OCI-LY7 (cell line): ENCODE measurements around the gene DDC. TPM values are rescaled to one million over a fixed set of nuclear protein-coding genes. Genes with fewer than 3 reads are reported as not detected.

Source experiments
- BruUV-seq: library from RNA; stranded (reverse); fragments of 400-500 nt; replicated peaks from 2 replicates; lab custom pipeline; 2021; lab: Mats Ljungman, UMichigan
- CTCF ChIA-PET: fragments of 300-600 bp; sonication (Branson Sonifier 250); formaldehyde crosslinking; loops from one replicate; lab custom pipeline; 2022; ENCODE audit warnings: antibody characterized with exemption; ENCODE audit not compliant: unreplicated experiment; lab: Charles Lee
- POLR2A ChIA-PET: fragments of 300-600 bp; sonication (Branson Sonifier 250); formaldehyde crosslinking; loops from one replicate; lab custom pipeline; 2022; ENCODE audit warnings: antibody characterized with exemption; lab: Charles Lee
- DNase-seq: peaks from one replicate; pipeline ENCODE4 v3.0.0-alpha.2; 2015; ENCODE audit warnings: low spot score
- H2AFZ ChIP-seq: fragments of 200-600 bp; sonication (generic), shearing (Covaris generic); 2 replicates; pipeline ENCODE4 v1.6.1; 2014; ENCODE audit warnings: mild to moderate bottlenecking, antibody characterized with exemption, low read length, moderate library complexity
- H3K27ac ChIP-seq: fragments of 200-600 bp; sonication (generic); 2 replicates; pipeline ENCODE4 v1.5.1; 2014; ENCODE audit warnings: mixed run types, low read depth, mild to moderate bottlenecking, moderate library complexity, low read length, inconsistent platforms; ENCODE audit not compliant: poor library complexity, severe bottlenecking
- H3K36me3 ChIP-seq: fragments of 200-600 bp; sonication (generic); 2 replicates; pipeline ENCODE4 v1.6.1; 2014; ENCODE audit warnings: mild to moderate bottlenecking, antibody characterized with exemption, low read length, moderate library complexity, mixed read lengths; ENCODE audit not compliant: insufficient read depth
- H3K4me1 ChIP-seq: fragments of 200-600 bp; sonication (generic); 2 replicates; pipeline ENCODE4 v1.5.1; 2014; ENCODE audit warnings: mild to moderate bottlenecking, low read length; ENCODE audit not compliant: insufficient read depth, poor library complexity, severe bottlenecking
- H3K4me2 ChIP-seq: fragments of 200-600 bp; sonication (generic); 2 replicates; pipeline ENCODE4 v1.6.1; 2014; ENCODE audit warnings: mild to moderate bottlenecking, low read length
- H3K4me3 ChIP-seq: fragments of 200-600 bp; sonication (generic); 2 replicates; pipeline ENCODE4 v1.5.1; 2014; ENCODE audit warnings: mild to moderate bottlenecking, low read depth, low read length; ENCODE audit not compliant: poor library complexity, severe bottlenecking
- H3K79me2 ChIP-seq: fragments of 200-600 bp; sonication (generic); 2 replicates; pipeline ENCODE4 v1.6.1; 2016; ENCODE audit warnings: low read depth, mild to moderate bottlenecking, low read length, moderate library complexity, mixed read lengths; ENCODE audit not compliant: insufficient read depth
- H3K9me2 ChIP-seq: fragments of 200-600 bp; sonication (generic); 2 replicates; pipeline ENCODE4 v1.6.1; 2016; ENCODE audit warnings: mild to moderate bottlenecking, low read length, mixed read lengths; ENCODE audit not compliant: insufficient read depth
- H3K9me3 ChIP-seq: fragments of 200-600 bp; sonication (generic); 2 replicates; pipeline ENCODE4 v1.6.1; 2014; ENCODE audit warnings: mild to moderate bottlenecking, mixed run types, low read length, mixed read lengths
- H4K20me1 ChIP-seq: fragments of 200-600 bp; sonication (generic); 2 replicates; pipeline ENCODE4 v1.6.1; 2014; ENCODE audit warnings: mild to moderate bottlenecking, antibody characterized with exemption, low read length, moderate library complexity, mixed read lengths; ENCODE audit not compliant: insufficient read depth
- CTCF ChIP-seq: fragments of 200-600 bp; sonication (generic); conservative IDR thresholded peaks from 2 replicates; pipeline ENCODE4 v1.5.1; 2014; ENCODE audit warnings: mild to moderate bottlenecking, antibody characterized with exemption, low read length, moderate library complexity, mixed read lengths
- EZH2phosphoT487 ChIP-seq: fragments of 200-600 bp; sonication (generic); IDR thresholded peaks from 2 replicates; pipeline ENCODE4 v1.6.1; 2018; ENCODE audit warnings: low read depth, borderline replicate concordance, mild to moderate bottlenecking, mixed run types, antibody characterized with exemption, low read length, moderate library complexity, mixed read lengths
- intact Hi-C: fragments of 100-400 bp; cut with micrococcal nuclease; formaldehyde crosslinking; loops from one replicate; pipeline ENCODE4 v1.10.0; 2022; ENCODE audit not compliant: unreplicated experiment
- total RNA-seq, 2 experiments: library from RNA; depleted of rRNA in 1 of 2; stranded (reverse); fragments of >200 nt in 1 of 2; shearing (Covaris generic) in 1 of 2; gene quantifications; 2 replicates each; pipeline ENCODE4 v1.2.3, GENCODE V29; 2014 to 2022

Gene DDC
- total RNA-seq, 2 experiments from 2014 or later = not detected

- ChIA-PET CTCF (no interaction called here), POLR2A (interaction anchor here (0.7 kb wide), 1 partner anchor 10 kb away, joined by 3 read pairs; no protein-coding TSS in a partner anchor)
- H3K9me2 ChIP-seq = no peaks in the 10 kb centered on the region
- no peaks in the 10 kb centered on the region for H3K36me3 ChIP-seq
- no peak overlapping the region for H3K4me2 ChIP-seq
- H3K79me2 ChIP-seq = no peaks in the 10 kb centered on the region
- H3K9me3 ChIP-seq = no peaks in the 10 kb centered on the region
- H3K4me1 ChIP-seq = no peaks in the 10 kb centered on the region
- no peak for TF ChIP-seq EZH2phosphoT487
- TF ChIP-seq CTCF = no peak
- DNase-seq = no peak
- no peak overlapping the region for H2AFZ ChIP-seq
- H4K20me1 ChIP-seq = no peaks in the 10 kb centered on the region
- no peak overlapping the region for H3K27ac ChIP-seq
- BruUV-seq = no TSS peak
- intact Hi-C loops = no loop called here
- no peak overlapping the region for H3K4me3 ChIP-seq
Measured at GRCh38 chr7:50544992-50545391, 20.2 kb downstream of the DDC start.

- DNase-seq = no peak
- no TSS peak for BruUV-seq
- Histone ChIP-seq H3K4me3 (no peak overlapping the region), H3K9me2 (no peaks in the 10 kb centered on the region), H3K36me3 (no peaks in the 10 kb centered on the region), H3K4me2 (no peak overlapping the region), H4K20me1 (no peaks in the 10 kb centered on the region), H3K9me3 (no peaks in the 10 kb centered on the region), H3K79me2 (no peaks in the 10 kb centered on the region), H2AFZ (no peak overlapping the region), H3K27ac (no peak overlapping the region), H3K4me1 (no peaks in the 10 kb centered on the region)
- CTCF ChIA-PET = no interaction called here
- intact Hi-C loops = no loop called here
- TF ChIP-seq EZH2phosphoT487 (no peak), CTCF (no peak)
- POLR2A ChIA-PET = interaction anchor here (0.9 kb wide), 1 partner anchor 10 kb away, joined by 3 read pairs; no protein-coding TSS in a partner anchor
Measured at GRCh38 chr7:50543776-50544442, 21.3 kb downstream of the DDC start.

GRCh38 chr7:50542132-50542531 is 23.1 kb downstream of the DDC start:
- Histone ChIP-seq H3K9me3 (no peaks in the 10 kb centered on the region), H3K79me2 (no peaks in the 10 kb centered on the region), H4K20me1 (no peaks in the 10 kb centered on the region), H2AFZ (no peak overlapping the region), H3K36me3 (no peaks in the 10 kb centered on the region), H3K9me2 (no peaks in the 10 kb centered on the region), H3K4me1 (no peaks in the 10 kb centered on the region), H3K4me3 (no peak overlapping the region), H3K4me2 (no peak overlapping the region), H3K27ac (no peak overlapping the region)
- ChIA-PET POLR2A (interaction anchor here (1.6 kb wide), 1 partner anchor 10 kb away, joined by 3 read pairs; no protein-coding TSS in a partner anchor), CTCF (no interaction called here)
- intact Hi-C loops = no loop called here
- no peak for TF ChIP-seq CTCF
- DNase-seq = no peak
- no TSS peak for BruUV-seq
